BE2C (cell line): ENCODE measurements around the gene XRCC6. TPM values are rescaled to one million over a fixed set of nuclear protein-coding genes. Genes with fewer than 3 reads are reported as not detected.
"Not testable (repeated sequence)": the region's sequence is repeated elsewhere in the genome, so short reads cannot be mapped to it uniquely, and the experiment has no call there.

Experiments used
- DNase-seq: peaks from one replicate; pipeline ENCODE4 v3.0.0-alpha.2; 2020
- H3K27me3 ChIP-seq: fragments of 250-450 bp; sonication (Bioruptor Pico); 2 replicates; pipeline ENCODE4 v1.5.1; 2020; ENCODE audit warnings: mild to moderate bottlenecking
- H3K36me3 ChIP-seq: fragments of 250-450 bp; sonication (Bioruptor Pico); 2 replicates; pipeline ENCODE4 v1.5.1; 2020; ENCODE audit warnings: mild to moderate bottlenecking
- H3K4me1 ChIP-seq: fragments of 250-450 bp; sonication (Bioruptor Pico); 2 replicates; pipeline ENCODE4 v1.5.1; 2020
- H3K4me3 ChIP-seq: 2 replicates; pipeline ENCODE4 v1.5.1; 2011; ENCODE audit warnings: low read depth, low read length
- H3K9me3 ChIP-seq: fragments of 250-450 bp; sonication (Bioruptor Pico); 2 replicates; pipeline ENCODE4 v1.5.1; 2020
- polyA plus RNA-seq: library from polyadenylated mRNA; unstranded; fragments of >200 nt; gene quantifications from one replicate; pipeline ENCODE4 v1.2.1, GENCODE V29; 2012; ENCODE audit warnings: low read depth, missing spikeins; ENCODE audit not compliant: insufficient read length, insufficient read depth
- TF ChIP-seq, protein P1 (sequence below): IDR thresholded peaks from 2 replicates; pipeline ENCODE4 v1.5.1; 2012; ENCODE audit warnings: mild to moderate bottlenecking, low read depth, low read length

Gene XRCC6
- 422 TPM for polyA plus RNA-seq

DNA sequence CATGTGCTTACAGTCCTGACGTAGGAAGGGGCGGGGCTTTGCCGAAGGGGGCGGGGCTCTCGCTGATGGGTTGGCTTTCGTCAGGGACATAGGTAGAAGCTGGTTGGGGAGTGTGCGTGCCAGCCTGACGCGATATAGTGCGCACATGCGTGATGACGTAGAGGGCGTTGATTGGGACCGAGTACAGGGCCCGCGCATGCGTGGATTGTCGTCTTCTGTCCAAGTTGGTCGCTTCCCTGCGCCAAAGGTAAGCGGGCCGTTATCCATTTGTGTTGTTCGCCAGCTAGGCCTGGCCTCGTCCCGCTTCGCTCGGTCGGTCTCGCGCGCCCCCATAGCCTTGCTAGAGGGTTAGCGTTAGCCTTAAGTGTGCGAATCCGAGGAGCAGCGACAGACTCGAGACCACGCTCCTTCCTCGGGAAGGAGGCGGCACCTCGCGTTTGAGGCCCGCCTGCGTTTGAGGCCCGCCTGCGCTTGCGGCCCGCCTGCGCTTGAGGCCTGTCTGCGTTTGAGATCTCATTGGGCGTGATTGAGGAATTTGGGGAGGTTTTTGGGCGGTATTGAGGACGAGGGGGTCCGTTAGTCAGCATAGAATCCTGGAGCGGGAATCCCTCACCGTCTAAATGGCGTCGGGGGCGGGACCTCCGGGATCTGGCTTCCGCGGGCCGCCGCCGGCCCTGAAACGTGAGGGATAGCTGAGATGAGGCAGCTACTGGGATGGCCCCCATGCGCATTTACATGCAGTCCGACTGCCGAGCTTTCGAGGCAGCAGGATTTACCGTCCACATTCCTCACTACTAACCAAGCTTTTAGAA, at the start of gene XRCC6:
Gene XRCC6, plus strand, starts transcription at position 197 of the 812 bp plus-strand sequence. CDS start 710 bp downstream, outside the sequence.
- peak; percentile 100 for DNase-seq
- H3K9me3 ChIP-seq: no peaks in the 10 kb centered on the region
- H3K4me3 ChIP-seq: peak within 1 kb of the TSS; percentile 96
- TF ChIP-seq, protein P1, sequence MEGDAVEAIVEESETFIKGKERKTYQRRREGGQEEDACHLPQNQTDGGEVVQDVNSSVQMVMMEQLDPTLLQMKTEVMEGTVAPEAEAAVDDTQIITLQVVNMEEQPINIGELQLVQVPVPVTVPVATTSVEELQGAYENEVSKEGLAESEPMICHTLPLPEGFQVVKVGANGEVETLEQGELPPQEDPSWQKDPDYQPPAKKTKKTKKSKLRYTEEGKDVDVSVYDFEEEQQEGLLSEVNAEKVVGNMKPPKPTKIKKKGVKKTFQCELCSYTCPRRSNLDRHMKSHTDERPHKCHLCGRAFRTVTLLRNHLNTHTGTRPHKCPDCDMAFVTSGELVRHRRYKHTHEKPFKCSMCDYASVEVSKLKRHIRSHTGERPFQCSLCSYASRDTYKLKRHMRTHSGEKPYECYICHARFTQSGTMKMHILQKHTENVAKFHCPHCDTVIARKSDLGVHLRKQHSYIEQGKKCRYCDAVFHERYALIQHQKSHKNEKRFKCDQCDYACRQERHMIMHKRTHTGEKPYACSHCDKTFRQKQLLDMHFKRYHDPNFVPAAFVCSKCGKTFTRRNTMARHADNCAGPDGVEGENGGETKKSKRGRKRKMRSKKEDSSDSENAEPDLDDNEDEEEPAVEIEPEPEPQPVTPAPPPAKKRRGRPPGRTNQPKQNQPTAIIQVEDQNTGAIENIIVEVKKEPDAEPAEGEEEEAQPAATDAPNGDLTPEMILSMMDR: no peak
- no peaks in the 10 kb centered on the region for H3K27me3 ChIP-seq
- H3K36me3 ChIP-seq: peaks cover 31% of the 10 kb centered on the region
- no peaks in the 10 kb centered on the region for H3K4me1 ChIP-seq

DNA sequence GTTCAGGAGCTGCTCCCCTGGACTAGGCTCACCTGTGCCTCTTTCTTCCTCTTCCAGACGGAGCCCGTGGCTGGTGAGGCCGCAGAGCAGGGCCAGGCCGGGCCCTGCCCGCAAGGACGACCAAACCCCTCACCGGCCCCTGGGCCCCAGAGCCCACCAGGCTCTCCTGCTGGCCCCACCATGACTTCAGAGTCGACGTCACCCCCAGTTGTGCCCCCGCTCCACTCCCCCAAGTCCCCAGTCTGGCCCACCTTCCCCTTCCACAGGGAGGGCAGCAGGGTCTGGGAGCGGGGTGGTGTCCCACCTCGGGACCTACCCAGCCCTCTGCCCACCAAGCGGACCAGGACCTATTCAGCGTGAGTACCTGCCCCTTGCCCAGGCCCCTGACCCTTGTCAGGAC, 49.3 kb upstream of the XRCC6 start:
- Histone ChIP-seq H3K9me3 (no peaks in the 10 kb centered on the region), H3K4me1 (peaks cover 11% of the 10 kb centered on the region), H3K27me3 (no peaks in the 10 kb centered on the region), H3K36me3 (no peaks in the 10 kb centered on the region), H3K4me3 (no peak overlapping the region)
- no peak for DNase-seq
- TF ChIP-seq, protein P1: no peak

DNA sequence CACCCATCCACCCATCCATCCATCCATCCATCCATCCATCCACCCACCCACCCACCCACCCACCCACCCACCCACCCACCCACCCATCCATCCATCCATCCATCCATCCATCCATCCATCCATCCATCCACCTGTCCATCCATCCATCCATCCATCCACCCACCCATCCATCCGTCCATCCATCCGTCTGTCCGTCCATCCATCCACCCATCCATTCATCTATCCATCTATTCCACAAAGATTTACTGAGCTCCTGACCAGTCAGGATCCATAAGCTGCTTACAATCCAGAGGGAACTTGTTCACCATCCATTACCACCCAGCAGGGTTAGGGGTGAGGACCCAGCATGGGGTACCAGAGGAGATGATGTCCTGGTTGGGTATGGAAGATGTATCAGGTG, 48.8 kb upstream of the XRCC6 start:
- not testable (repeated sequence) for DNase-seq, H3K9me3 ChIP-seq, H3K36me3 ChIP-seq, H3K4me3 ChIP-seq, H3K27me3 ChIP-seq
- H3K4me1 ChIP-seq: peaks cover 11% of the 10 kb centered on the region

DNA sequence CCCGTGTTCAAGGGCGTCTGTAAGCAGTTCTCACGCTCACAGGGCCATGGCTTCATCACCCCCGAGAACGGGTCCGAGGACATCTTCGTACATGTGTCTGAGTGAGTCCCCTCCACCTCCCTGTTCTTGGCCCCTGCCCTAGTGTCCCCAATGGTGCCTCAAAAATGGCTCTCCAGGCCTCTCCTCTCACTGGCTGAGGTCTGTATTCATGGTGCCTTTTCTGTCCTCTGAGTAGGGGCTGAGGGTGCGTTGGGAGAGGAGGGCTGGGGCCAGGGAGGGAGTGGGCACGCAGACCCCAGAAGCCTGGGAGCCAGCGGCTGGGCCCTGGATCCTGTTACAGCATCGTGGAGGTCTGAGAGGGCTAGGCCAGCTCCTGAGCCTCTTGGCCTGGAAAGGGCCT, 47.4 kb upstream of the XRCC6 start:
- DNase-seq: no peak
- TF ChIP-seq, protein P1: no peak
- no peaks in the 10 kb centered on the region for H3K9me3 ChIP-seq

DNA sequence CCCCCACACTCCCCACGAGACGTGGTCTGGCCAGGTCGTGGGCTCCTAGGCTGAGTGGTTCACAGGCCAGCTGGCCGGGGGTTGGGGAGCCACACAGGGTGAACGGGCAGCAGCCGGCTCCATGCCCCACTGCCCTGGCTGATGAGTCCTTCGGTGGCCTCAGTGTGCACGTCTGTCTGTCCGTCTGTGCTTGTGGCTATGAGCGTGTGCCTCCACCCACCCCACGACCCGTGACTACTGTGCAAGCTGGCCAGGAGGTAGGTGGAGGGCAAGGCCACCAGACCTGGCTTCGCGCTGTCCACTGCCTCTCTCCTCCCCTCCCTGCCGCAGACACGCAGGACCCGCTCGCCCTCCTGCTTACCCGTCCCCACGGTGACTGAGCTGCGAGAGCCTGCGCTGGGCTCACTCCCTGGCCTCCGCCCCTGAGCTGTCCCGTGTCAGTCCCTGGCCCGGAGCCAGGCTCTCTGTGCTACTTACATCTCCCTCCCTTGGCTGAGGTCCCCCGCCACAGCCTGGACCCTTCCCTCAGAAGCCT, 46.2 kb upstream of the XRCC6 start:
- no peaks in the 10 kb centered on the region for H3K9me3 ChIP-seq
- TF ChIP-seq, protein P1: no peak
- no peak overlapping the region for H3K4me3 ChIP-seq
- H3K36me3 ChIP-seq: no peaks in the 10 kb centered on the region
- DNase-seq: peak; percentile 70
- no peaks in the 10 kb centered on the region for H3K27me3 ChIP-seq
- no peaks in the 10 kb centered on the region; the same call in none of the 2 replicates for H3K4me1 ChIP-seq

More for the DNA sequence above, 47.4 kb upstream of the XRCC6 start:
- H3K4me1 ChIP-seq: peaks cover 6% of the 10 kb centered on the region
- H3K36me3 ChIP-seq: no peaks in the 10 kb centered on the region
- no peaks in the 10 kb centered on the region for H3K27me3 ChIP-seq
- H3K4me3 ChIP-seq: no peak overlapping the region

DNA sequence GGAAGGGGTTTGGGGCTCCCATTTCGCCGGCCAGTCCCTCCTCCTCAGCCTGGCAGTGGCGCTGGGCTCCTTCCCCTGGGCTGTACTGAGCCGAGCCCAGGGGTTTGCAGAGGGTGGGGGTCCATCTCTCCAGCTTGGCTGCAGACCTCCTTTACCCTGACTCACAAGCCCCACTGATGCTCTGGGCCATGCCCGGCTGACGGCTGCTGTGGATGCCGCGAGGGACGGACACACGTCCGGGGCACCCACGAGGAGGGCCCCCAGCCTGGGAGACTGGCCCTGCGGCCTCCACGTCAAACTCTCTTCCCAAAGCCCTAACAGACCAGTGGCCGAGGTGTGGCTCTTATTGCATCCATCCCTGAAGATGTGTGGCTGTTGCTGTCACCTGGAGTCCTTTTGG, 45.6 kb upstream of the XRCC6 start:
- TF ChIP-seq, protein P1: no peak
- no peak for DNase-seq
- Histone ChIP-seq H3K4me3 (no peak overlapping the region), H3K4me1 (no peaks in the 10 kb centered on the region; the same call in none of the 2 replicates), H3K9me3 (no peaks in the 10 kb centered on the region), H3K27me3 (no peaks in the 10 kb centered on the region), H3K36me3 (no peaks in the 10 kb centered on the region)
